ENCODE measurements around the gene EMILIN3. TPM values are rescaled to one million over a fixed set of nuclear protein-coding genes. Genes with fewer than 3 reads are reported as not detected.

Gene EMILIN3
- 10 to 100 TPM in 11 of 12 donors, not detected in 1; 21.6 to 72.6 (median 31.6) TPM for polyA plus RNA-seq (ENCODE audit: insufficient read length in 12 of 12)
- long read RNA-seq, donor 1: 0 reads
- long read RNA-seq, donor 2, partial matches to known transcripts: 0 of 2 reads
- long read RNA-seq, donor 2, other reads (novel, unspliced or antisense): 0 of 2 reads
- long read RNA-seq, donor 3, transcript EMILIN3-201 (4 exons, 3,796 nt): major isoform, 9 of 9 reads
- long read RNA-seq, donor 3, partial matches to known transcripts: 0 of 9 reads
- long read RNA-seq, donor 3, other reads (novel, unspliced or antisense): 0 of 9 reads
- long read RNA-seq, donor 4, partial matches to known transcripts: 0 of 1 reads
- long read RNA-seq, donor 4, other reads (novel, unspliced or antisense): 0 of 1 reads
- long read RNA-seq, donor 5, transcript EMILIN3-201 (4 exons, 3,796 nt): major isoform, 7 of 7 reads
- long read RNA-seq, donor 5, partial matches to known transcripts: 0 of 7 reads
- long read RNA-seq, donor 5, other reads (novel, unspliced or antisense): 0 of 7 reads
- long read RNA-seq, donor 6, transcript EMILIN3-201 (4 exons, 3,796 nt): major isoform, 5 of 5 reads
- long read RNA-seq, donor 6, partial matches to known transcripts: 0 of 5 reads
- long read RNA-seq, donor 6, other reads (novel, unspliced or antisense): 0 of 5 reads
- long read RNA-seq, donor 7, transcript EMILIN3-201 (4 exons, 3,796 nt): major isoform, 6 of 6 reads
- long read RNA-seq, donor 7, partial matches to known transcripts: 0 of 6 reads
- long read RNA-seq, donor 7, other reads (novel, unspliced or antisense): 0 of 6 reads
- long read RNA-seq, donor 8, transcript EMILIN3-201 (4 exons, 3,796 nt): major isoform, 9 of 9 reads
- long read RNA-seq, donor 8, partial matches to known transcripts: 0 of 9 reads
- long read RNA-seq, donor 8, other reads (novel, unspliced or antisense): 0 of 9 reads
- long read RNA-seq, donor 9, transcript EMILIN3-201 (4 exons, 3,796 nt): major isoform, 7 of 7 reads
- long read RNA-seq, donor 9, partial matches to known transcripts: 0 of 7 reads
- long read RNA-seq, donor 9, other reads (novel, unspliced or antisense): 0 of 7 reads
- long read RNA-seq, donor 10, transcript EMILIN3-201 (4 exons, 3,796 nt): major isoform, 8 of 8 reads
- long read RNA-seq, donor 10, partial matches to known transcripts: 0 of 8 reads
- long read RNA-seq, donor 10, other reads (novel, unspliced or antisense): 0 of 8 reads
- long read RNA-seq, donor 11, transcript EMILIN3-201 (4 exons, 3,796 nt): major isoform, 8 of 8 reads
- long read RNA-seq, donor 11, partial matches to known transcripts: 0 of 8 reads
- long read RNA-seq, donor 11, other reads (novel, unspliced or antisense): 0 of 8 reads

DNA sequence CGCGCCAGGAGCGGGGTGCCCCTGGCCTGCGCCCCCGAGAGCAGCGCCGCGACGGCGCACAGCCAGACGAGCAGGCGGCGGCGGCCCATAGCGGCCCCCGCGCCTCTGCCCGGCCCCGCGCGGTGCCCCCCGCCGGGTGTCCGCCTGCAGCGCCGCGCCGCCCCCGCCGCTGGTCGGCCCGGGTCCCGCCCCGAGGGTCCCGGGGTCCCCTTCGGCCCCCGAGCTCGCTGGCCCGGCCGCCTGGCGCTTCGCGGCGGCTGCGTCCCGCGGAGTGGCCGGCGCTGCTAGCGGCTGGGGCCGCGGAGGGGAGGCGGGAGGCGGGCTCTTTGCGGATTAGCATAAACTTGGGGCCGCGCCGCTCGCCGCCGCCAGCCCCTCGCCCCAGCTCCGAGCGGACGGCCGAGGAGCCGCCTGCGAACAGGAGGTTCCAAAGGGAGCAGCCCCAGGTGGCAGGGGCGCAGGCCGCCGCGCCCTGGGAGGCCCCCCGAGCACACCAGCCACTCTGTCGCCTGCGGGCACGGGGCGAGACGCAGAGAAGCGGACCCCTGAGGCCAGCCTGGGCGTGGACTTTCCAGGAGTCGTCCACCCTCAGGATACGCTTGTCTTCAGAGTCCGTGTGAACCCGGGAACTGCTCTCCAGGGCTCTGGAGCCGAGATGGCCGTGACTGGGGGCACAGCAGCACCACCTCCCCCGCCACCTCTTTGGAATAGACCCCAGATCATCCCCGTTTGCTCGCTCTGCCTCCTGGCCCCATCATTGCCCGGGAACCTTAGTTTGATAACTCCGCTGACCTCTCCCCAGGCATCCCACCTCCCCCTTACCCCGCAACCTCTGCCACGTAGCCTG, at the start of gene EMILIN3:
Gene EMILIN3 (minus strand): TSS at position 273 of the 847 bp plus-strand sequence. CDS start 184 bp downstream, at position 89.
- no peak for DNase-seq

DNA sequence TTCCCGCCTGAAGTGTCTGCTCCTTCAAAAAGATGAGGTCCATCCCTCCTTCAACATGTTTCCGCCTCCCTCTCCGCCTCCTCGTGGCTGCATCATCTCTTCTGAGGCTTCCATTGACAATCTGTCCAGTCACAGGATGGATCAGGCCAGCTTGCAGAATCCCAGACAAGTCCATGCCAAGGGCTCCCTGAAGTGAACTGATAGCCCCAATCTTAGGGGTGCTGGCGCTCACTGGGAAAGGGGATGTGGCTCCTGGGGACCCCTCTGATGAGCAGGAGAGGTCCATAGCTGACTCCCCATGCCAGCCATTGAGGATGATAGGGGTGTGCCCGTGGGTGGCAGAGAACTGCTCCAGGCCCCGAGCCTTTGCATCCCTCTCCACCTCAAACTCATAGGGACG, 48.6 kb upstream of the EMILIN3 start:
- no peak for DNase-seq

DNA sequence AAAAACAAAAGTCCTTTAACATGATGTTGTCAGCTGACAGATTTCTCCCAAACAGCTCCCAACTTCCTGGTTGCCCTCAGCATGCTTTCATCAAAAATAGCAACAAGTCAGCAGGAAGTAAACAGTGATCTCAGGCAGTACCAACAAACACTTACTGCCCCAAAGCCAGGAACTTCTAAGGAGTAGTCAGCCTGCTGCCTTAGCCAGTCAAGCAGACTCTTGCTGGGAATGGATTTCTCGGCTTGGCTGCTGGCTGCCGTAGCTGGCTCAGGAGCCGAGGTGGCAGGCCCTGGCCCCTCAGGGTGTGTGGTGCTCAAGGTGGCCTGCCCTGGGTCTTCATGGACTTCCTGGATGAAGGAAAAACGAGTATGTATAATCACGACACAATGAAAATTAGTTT, 46.6 kb upstream of the EMILIN3 start:
- DNase-seq: no peak

DNA sequence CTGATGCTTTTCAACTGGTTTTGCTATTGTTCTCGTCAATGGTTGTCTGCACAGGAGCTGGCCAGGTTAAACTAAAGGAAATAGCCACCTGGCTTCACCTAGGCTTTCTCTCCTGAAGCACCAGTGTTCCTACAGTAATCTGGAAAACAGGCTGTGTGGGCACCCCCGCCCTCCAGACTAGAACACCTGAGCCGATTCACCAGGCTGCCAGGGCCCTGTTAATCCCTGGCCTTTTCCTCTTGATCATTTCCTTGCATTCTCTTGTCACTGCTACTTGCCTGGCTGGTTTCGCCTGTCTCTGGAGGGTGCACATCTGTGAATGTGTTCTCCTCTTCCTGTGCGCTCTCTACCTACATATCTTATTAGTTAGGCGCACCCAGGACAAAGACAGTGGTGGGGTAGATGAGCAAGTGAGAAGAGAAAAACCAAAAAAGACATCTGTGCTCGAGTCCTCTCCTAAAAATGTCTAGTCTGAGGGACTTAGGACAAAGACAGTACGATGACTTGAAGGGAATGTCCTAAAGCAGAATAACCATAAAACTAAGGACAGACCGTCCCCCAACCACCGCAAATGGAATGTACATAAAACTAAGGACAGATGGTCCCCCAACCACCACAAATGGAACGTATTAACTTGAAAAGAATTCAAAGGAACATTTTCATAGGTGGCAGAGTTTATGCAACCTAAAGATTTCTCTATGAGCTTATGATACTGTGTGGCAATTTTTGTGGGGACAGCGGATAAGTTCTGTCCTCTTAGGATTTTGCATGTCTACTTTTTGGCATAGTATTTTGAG, 45.9 kb upstream of the EMILIN3 start:
- DNase-seq: no peak

- DNase-seq: peak; percentile 48
Measured at GRCh38 chr20:41411391-41411847, 44.8 kb upstream of the EMILIN3 start.

- no peak for DNase-seq
Measured at GRCh38 chr20:41408986-41409385, 42.4 kb upstream of the EMILIN3 start.

DNA sequence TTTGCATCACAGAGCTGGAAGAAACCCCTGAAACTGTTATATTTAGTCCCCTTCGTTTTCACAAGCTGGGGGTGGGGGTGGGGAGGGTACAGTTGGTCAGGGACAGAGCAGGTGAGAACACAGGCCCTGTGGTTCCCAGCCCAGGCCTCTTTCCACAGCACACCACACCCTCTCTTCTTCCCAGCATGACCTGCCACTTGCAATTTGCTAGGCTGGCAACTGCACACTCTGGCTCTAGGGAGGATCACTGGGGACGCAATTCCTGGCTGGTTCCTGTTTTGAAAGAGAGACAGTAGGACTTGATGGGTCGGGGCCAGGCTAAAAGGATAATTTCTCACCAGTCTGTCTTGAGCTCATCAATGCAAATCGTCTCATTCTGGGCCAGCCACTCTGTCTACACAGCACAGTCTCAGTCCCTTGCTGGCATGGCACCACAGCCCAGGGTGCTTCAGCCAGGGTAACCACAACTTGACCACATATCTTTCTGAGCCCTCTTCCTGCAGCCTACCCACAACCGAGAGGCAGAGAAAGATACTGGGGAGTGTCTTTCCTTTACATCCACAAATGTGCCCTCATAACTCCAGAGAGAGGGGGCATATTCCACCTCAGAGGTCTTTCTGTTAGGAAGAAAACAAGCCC, 41.7 kb upstream of the EMILIN3 start:
- DNase-seq: no peak

GRCh38 chr20:41407607-41408006, 41.0 kb upstream of the EMILIN3 start:
- no peak for DNase-seq

DNA sequence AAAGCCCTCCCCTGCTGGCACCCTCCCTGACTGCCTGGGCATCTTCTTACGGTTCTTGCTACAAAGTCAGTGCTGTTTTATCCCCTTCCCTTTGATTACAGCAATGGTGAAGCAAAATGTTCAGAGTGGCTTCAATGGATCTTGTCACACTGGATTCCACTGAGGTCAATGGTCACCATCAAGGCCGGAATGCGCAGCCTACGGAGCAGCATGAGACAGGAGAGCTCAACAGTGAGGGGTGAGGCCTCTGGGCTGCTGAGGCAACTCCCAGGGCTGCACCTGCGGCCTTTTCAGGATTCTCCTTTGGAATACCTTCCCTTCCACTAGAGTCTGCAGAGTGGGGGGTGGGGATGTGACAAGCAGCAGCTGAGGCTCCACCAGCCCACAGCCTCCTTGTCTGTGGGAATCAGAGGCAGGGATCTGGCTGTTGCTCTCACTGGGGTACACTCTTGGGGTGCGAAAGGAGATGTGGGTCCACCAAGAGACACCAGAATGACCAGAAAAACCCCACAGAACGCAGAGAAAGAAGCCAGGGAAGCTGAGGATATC, 40.4 kb upstream of the EMILIN3 start:
- DNase-seq: no peak

GRCh38 chr20:41406353-41406752, 39.7 kb upstream of the EMILIN3 start:
- no peak for DNase-seq

GRCh38 chr20:41405436-41405835, 38.8 kb upstream of the EMILIN3 start:
- DNase-seq: no peak

DNA sequence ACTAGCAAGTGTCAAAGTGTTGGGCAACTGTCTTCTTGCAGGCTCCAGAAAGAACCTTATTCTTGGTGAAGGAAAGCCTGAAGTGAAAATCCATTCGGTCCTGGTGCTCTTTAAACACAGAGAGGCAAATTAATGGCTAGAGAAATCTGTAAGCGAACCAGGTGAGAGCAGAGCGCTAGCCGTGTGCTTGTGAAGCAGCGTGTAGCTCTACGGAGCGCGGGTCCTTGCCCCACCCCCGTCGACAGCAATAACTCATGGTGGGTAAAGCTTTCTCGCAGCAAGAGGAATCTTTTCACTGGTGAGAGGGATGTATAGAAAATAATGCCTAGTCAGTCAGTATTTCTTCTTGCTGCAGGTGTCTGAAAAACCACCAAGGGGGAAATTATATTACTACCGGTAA, 37.0 kb upstream of the EMILIN3 start:
- no peak for DNase-seq

GRCh38 chr20:41398408-41398807, 31.8 kb upstream of the EMILIN3 start:
- no peak for DNase-seq

- DNase-seq: peak; percentile 86
Measured at GRCh38 chr20:41395667-41396664, 29.3 kb upstream of the EMILIN3 start.

GRCh38 chr20:41394931-41395666, 28.5 kb upstream of the EMILIN3 start:
- DNase-seq: no peak

GRCh38 chr20:41394081-41394480, 27.5 kb upstream of the EMILIN3 start:
- DNase-seq: no peak

GRCh38 chr20:41393705-41394066, 27.1 kb upstream of the EMILIN3 start:
- DNase-seq: no peak
